HG03342 (cell line): Measurements from ENCODE around the gene SYCE3.
A peak's percentile ranks its signal among the peaks of the same experiment; 100 is the strongest.

Experiments used
- ATAC-seq: cut with Tn5 transposase; IDR thresholded peaks from one replicate; pipeline ENCODE4 v1.9.1; 2021; ENCODE audit warnings: mild to moderate bottlenecking, moderate library complexity; ENCODE audit not compliant: unreplicated experiment

Gene SYCE3

DNA sequence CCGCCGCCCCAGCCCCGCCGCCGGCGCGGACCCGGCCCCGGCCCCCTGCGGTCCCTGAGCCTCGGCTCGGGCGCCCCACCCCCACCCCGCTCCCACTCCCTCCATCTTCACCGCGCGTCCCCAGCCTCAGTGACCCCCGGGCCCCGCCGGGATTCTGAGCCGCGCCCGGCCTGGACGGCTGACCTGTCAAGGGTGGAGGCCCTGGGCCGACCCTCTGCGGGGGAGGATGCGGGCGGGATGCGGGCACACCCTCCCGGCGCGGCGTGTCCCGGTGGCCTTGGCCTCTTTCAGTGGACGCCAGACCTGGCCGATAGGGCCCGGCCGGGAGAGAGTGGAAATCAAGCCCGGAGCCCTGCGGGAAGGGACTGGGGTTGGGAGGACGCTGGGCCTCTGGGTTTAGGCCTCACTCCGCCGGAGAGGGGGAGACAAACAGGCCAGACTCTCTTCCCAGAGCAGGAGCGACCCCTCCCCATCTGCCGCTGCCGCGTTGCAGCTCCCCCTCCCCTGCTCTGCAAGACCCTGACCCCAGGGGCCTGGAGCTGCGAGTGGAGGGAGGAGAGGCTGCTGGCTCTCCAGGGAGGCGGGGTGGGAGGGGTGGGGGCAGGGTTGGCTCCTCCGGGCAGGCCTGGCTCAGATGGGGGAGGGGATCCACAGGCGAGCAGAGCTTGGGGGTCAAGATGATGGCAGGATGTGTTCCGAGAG, 38.4 kb upstream of the SYCE3 start:
- no peak for ATAC-seq

DNA sequence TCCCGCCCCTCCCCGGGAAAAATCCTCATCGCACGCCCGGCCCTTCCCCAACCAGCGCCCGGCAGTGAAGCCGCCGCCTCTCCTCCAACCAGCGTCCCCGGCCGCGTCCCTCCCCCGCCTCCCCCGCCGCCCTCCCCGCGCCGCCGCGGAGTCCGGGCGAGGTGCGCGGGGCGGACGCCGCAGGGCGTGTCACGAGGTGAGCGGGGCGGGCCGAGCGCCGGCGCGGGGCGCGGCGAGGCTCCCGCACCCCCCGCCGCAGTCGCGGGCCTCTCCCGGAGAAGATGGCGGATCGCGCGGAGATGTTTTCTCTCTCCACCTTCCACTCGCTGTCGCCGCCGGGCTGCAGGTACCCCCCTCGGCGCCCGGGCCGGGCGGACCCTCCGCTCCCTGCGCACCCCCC, 37.8 kb upstream of the SYCE3 start, which contains the start of gene MAPK8IP2:
TSS of gene MAPK8IP2 (plus strand) at position 256 of the 400 bp plus-strand sequence. CDS start at position 282, 26 bp downstream.
- no peak for ATAC-seq

GRCh38 chr22:50599816-50600455, 37.2 kb upstream of the SYCE3 start:
- no peak for ATAC-seq

DNA sequence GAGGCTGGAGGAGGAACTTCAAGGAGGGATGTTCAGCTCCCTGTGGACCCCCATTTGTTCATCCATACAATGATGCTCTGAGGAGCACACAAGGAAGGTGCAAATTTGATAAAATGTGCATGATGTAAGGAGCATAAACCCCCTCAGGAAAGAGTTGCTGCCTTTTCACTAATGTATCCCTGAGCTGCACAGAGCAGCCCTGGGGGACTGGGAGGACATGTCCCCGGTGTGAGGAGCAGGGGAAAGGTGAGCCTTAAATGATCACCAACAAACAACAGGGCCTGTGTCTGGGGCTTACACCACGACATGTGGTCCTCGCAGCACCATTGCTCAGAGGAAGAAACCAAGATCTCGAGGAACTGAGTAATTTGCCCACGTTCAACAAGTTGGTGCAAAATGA, 34.4 kb upstream of the SYCE3 start:
- no peak for ATAC-seq

GRCh38 chr22:50595189-50595588, 32.5 kb upstream of the SYCE3 start:
- ATAC-seq, result no peak

DNA sequence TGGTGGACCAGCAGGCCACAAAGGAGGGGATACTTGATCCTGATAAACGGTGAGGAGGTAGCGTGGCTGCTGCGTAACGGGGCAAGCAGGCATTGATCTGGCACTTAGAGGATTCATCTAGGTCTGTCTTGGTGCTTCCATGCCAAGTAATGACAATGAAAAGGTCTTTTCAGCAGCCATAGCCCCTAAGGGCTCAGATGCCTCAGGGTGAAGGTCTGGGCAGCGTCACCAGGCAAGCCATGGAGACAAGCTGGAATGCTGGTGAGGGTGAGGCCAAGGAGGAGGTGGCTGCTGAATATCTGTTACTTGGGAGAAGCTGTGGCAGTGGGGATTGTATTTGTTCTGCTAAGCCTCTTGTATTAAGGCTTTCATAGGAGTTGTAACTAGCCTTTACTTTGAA, 24.7 kb upstream of the SYCE3 start:
- no peak for ATAC-seq

- ATAC-seq, result no peak
These were observed 23.7 kb upstream of the SYCE3 start for GRCh38 chr22:50586416-50586815.

GRCh38 chr22:50585781-50586180, 23.1 kb upstream of the SYCE3 start:
- ATAC-seq, result no peak

DNA sequence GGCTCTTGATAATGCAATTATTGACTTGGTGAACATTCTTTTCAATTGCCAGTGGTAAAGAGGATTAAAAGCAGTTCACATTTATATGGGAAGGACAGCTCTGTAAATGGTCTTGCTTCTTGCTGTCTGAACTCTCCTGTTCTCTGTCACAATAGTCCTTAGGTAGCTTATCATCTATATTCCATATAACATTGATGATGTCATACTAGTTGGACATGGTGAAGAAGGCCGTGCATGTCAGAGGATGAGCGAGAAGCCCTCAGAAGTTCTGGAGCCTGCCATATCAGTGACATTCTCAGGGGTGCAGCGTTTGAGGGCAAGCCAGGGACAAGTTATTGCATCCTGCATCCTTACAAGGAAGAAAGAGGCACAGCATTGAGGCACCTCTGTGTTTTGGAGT, 22.5 kb upstream of the SYCE3 start:
- ATAC-seq, result no peak

- no peak for ATAC-seq
These were observed 21.7 kb upstream of the SYCE3 start for GRCh38 chr22:50584106-50585096.

DNA sequence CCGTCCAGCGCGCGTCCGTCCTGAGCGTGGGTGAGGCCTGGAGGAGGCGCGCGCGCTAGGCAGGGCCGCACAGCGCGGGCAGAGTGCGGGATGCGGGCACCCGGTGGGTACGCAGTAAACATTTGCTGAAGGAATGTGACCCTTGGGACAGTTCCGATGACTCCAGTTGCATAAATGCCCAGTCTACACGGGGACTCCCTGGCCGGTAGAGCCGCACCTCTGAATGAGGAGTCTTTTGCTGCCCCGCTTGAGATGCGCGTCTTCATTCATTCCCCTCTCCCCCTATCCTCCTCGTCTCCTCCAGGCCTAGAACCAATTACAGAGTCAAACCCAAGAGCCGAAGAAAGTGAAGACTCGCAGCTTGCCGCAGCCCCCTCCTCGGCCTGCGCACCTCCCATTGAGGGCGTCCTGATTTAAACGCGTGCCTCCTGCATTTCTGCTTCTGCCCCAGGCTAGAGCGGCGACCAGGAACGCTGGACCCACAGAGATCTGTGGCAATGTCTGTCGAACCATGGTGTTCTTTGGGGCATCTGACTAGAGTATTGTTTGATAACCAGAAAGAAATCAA, 20.7 kb upstream of the SYCE3 start:
- ATAC-seq, result peak; percentile 24

DNA sequence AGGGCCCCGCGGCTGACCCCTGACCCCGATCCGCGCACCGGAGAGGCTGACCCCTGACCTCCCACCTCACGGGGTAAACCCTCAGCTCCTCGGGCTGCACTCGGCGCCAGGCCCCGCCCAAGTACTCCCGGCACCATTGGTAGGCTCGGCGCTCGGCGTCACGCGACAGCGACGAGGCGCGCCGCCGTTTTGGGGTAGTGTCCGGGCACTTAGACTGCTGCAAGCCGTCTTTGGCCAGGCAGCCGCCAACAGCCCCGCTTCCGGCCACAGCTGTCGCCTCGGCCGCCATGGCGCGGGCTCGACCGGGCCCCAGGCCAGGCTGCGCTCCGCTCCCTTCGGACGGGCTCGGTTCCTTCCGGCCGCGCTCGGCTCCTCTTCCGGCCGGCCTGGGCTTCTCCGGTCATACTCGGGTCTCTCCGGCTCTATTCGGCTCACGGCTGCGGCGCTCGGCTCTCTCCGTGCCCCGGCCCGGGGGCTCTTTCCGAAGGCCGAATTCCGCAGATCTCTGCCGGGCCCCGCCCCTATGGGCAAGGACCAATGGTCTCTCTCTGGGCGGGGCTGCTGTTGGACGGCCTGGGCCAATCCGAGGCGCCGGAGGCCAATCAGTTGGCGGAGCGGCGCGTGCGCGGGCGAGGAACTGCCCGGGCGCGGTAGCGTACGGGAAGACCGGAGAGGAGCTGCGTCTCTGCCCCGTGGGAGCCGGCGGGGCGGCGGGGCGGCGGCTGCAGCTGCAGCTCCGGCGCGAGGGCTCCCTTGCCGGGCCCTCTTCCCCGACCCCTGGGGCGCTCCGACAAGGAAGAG, 20.0 kb upstream of the SYCE3 start, which contains the start of gene CHKB:
TSS of gene CHKB (minus strand) at position 357 of the 801 bp plus-strand sequence. CDS start at position 289, 68 bp downstream.
- peak; percentile 88 for ATAC-seq

DNA sequence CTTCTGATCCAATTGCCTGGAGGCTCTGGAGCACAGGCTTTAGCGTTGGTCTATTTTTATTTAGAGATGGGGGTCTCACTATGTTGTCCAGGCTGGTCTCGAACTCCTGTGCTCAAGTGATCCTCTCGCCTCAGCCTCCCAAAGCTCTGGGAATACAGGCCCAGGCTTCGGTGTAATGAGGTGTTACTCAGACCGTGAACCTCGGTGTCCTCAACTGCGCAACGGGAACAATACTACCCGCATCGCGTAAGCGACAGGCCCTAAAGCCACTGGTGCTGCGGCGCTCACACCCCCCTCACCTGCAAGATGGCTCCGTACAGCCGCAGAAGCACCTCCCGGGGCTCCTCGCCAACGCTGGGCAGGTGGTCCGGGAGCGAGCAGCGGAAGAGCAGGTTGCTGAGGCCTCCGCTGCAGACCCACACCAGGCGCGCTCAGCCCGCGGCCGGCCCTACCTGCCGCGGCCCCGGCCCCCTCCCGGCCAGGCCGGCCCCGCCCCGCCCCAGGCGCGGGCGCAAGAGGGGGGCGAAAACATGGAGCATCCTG, 19.3 kb upstream of the SYCE3 start:
- no peak for ATAC-seq

GRCh38 chr22:50581031-50581949, 18.6 kb upstream of the SYCE3 start:
- no peak for ATAC-seq

DNA sequence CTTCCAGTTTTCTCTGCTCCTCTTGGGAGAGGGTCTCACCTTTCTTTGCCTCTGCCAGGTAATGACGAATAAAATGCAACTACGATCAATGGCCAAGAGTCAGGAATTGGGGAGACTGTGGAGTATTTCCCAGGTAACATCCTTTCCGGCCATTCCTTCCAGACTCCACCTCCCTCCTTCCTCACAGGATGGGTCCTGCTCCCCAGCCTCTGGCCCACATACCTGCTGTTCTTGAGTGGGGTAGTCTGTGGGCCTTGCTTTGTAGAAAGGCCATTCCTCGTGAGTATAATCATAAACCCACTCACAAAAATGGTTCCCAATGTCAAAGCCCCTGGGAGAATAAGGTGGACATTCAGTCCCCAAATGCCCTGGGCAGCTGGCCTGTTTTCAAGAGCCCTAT, 17.0 kb upstream of the SYCE3 start:
- ATAC-seq, result no peak

DNA sequence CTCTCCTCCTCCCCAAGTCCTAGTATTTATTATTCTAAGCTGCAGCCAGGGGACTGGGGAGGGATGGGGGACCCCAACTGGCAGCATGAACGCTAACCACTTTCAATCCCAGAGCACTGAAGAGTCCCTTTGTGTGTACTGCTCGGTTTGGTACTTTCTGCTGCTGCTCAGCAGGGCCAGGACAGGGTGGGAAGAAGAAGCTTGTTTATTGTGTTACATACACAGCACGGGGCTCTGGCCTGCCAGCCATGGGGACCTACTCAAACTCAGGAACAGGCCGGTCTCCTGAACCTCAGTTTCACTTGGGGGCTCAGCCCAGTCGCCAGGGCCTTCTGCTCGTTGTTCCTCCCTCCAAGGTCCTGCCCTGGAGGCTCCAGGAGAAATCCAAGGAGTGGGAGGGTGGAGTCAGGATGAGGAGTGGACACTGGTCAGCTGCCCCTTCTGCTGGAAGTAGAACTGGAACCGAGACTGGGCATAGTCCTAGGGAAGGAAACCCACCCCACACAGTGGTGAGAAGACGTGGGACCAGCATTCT, 16.1 kb upstream of the SYCE3 start:
- no peak for ATAC-seq

- no peak for ATAC-seq
These were observed 15.5 kb upstream of the SYCE3 start, which contains the start of gene CPT1B for GRCh38 chr22:50577987-50578775. Gene CPT1B, minus strand, starts transcription at chr22:50578427. Its CDS starts 512 bp downstream, at chr22:50577915.

GRCh38 chr22:50577697-50577986, 14.9 kb upstream of the SYCE3 start:
- no peak for ATAC-seq
